Duodenal mucosa (tissue), 2 donors: Measurements from ENCODE around the gene GSG1.
"Not testable (repeated sequence)": the region's sequence is repeated elsewhere in the genome, so short reads cannot be mapped to it uniquely, and the experiment has no call there.

Experiments
- H3K27ac ChIP-seq: one replicate; pipeline ENCODE4 v1.7.0; 2013; ENCODE audit warnings: low read depth, low read length
- H3K27me3 ChIP-seq, 2 donors: one replicate each; pipeline ENCODE4 v1.7.0; 2013; ENCODE audit warnings: low read length in 2 of 2, control low read depth in 1 of 2; ENCODE audit not compliant: insufficient read depth in 2 of 2, control insufficient read depth in 1 of 2
- H3K36me3 ChIP-seq, 2 donors: one replicate each; pipeline ENCODE4 v1.7.0; 2013; ENCODE audit warnings: low read length in 2 of 2, control low read depth in 1 of 2; ENCODE audit not compliant: insufficient read depth in 2 of 2, control insufficient read depth in 1 of 2
- H3K4me1 ChIP-seq, 2 donors: one replicate each; pipeline ENCODE4 v1.7.0; 2013; ENCODE audit warnings: low read length in 2 of 2, control low read depth in 1 of 2; ENCODE audit not compliant: insufficient read depth in 2 of 2, control insufficient read depth in 1 of 2
- H3K4me3 ChIP-seq, 2 donors: one replicate each; pipeline ENCODE4 v1.7.0; 2013; ENCODE audit warnings: low read length in 2 of 2, low read depth in 1 of 2
- H3K9ac ChIP-seq, 2 donors: one replicate each; pipeline ENCODE4 v1.7.0; 2013; ENCODE audit warnings: low read length in 2 of 2, low read depth in 1 of 2
- H3K9me3 ChIP-seq, 2 donors: one replicate each; pipeline ENCODE4 v1.7.0; 2013; ENCODE audit warnings: low read length in 2 of 2, control low read depth in 1 of 2; ENCODE audit not compliant: control insufficient read depth in 1 of 2

The GSG1 gene

GRCh38 chr12:13093191-13093847, 10.1 kb downstream of the GSG1 start:
- Histone ChIP-seq H3K4me3 (no peak overlapping the region), H3K27me3 (no peaks in the 10 kb centered on the region), H3K4me1 (peaks cover 28 to 47% of the 10 kb centered on the region in 2 donors), H3K36me3 (no peaks in the 10 kb centered on the region), H3K27ac (no peak overlapping the region), H3K9me3 (no peaks in the 10 kb centered on the region), H3K9ac (no peak overlapping the region)

DNA sequence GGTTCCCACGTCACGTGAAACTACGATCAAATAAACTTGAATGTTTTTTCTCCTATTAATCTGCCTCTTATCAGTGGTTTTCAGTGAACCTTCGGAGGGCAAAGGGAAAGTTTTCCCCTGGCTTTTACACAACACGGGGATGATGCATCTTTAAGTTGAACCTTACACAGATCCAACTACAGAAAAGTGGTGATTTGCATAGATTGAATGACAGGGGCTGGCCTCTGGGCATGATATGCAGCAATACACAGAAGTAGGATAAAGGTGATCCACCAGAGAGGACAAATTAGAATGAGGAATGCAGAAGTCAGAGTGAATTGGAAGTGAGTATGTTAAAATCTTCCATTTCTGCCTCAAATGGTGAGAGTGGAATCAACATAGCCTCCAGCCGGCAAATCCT, 11.6 kb downstream of the GSG1 start:
- no peak overlapping the region for H3K4me3 ChIP-seq
- no peaks in the 10 kb centered on the region for H3K9me3 ChIP-seq
- no peaks in the 10 kb centered on the region for H3K27me3 ChIP-seq
- H3K9ac ChIP-seq, result no peak overlapping the region
- peaks cover 14 to 35% of the 10 kb centered on the region in 2 donors for H3K4me1 ChIP-seq
- no peaks in the 10 kb centered on the region for H3K36me3 ChIP-seq
- H3K27ac ChIP-seq, result no peak overlapping the region

GRCh38 chr12:13090054-13090453, 13.4 kb downstream of the GSG1 start:
- Histone ChIP-seq H3K9ac (no peak overlapping the region), H3K4me1 (peaks cover 7 to 26% of the 10 kb centered on the region in 2 donors), H3K4me3 (no peak overlapping the region), H3K27me3 (no peaks in the 10 kb centered on the region), H3K27ac (no peak overlapping the region), H3K36me3 (no peaks in the 10 kb centered on the region), H3K9me3 (no peaks in the 10 kb centered on the region)

DNA sequence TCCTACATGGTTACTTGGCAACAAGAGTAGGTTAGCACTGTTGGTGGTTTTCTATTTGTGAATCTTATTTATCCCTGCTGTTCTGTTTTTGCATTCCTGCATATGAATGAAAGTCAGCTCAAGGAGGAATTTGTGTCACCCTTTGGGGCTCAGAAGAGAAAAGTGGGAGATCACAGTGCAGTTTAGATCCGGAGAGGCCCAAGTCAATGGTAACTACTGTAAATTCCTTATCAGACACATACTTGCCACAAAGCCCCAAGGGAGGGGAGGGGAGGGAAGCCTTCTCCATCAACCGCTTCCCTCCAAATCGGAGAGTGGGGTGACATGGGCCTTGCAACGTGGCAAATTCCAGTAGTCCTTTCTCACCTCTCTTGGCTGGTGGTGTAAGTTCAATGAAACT, 15.0 kb downstream of the GSG1 start:
- no peaks in the 10 kb centered on the region for H3K27me3 ChIP-seq
- H3K9me3 ChIP-seq, result no peaks in the 10 kb centered on the region
- peaks cover 1 to 10% of the 10 kb centered on the region in 2 donors for H3K4me1 ChIP-seq
- H3K27ac ChIP-seq, result no peak overlapping the region
- H3K36me3 ChIP-seq, result no peaks in the 10 kb centered on the region
- H3K4me3 ChIP-seq, result no peak overlapping the region
- H3K9ac ChIP-seq, result no peak overlapping the region

DNA sequence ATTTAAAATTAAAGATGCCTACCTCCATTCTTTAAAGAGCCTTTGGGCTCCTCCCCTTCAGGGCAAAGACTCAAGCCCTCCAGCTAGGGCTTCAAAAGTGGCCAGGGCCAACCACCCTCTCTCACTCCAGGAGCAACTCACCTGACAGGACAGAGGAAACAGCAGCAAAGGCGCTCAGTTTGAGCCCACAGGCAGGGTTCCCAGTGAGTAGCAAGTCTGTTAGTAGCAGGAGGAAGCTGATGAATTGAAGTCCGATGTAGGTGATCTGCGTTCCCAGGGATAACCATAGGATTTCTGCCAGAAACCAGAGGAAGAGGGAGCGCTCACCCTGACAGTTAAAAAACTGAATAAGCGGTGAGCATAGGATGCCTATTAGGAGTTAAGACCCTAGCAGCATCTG, 15.7 kb downstream of the GSG1 start:
- Histone ChIP-seq H3K27me3 (no peaks in the 10 kb centered on the region), H3K4me3 (no peak overlapping the region), H3K9ac (no peak overlapping the region), H3K4me1 (peaks cover 0 to 7% of the 10 kb centered on the region in 2 donors), H3K9me3 (no peaks in the 10 kb centered on the region), H3K27ac (no peak overlapping the region), H3K36me3 (no peaks in the 10 kb centered on the region)

DNA sequence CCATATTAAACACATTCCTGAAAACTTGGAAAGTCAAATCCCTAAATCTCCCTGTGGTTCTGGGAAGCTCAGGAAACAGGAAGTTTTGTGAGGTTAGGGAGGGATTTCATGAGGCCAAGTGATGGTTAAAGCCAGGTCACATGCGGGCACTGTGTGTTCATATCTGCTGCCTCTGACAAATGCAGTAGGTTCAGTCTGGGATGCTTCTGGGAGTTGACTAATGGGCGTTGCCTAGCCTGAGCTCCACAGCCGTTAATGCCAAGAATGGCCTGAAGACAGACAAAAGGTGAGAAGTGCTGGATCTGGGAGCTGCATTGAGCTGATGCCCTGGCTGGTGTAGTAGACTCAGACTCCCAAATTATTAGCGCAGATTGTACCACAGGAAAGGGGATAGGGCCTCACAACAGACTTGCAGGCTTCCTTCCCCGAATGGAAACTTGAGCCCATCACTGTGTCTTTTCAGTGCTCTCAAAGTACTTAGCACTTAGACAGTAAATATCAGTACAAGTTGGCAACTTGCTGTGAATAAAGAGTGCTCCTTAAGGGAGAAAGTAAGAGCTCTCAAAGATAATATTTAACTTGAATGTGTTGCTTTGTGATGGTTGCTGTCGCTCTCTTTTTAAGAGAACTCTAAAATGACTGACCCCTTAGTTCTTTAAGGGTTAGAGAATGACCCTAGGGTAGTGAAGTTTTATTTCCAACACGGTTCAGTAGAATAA, 17.3 kb downstream of the GSG1 start:
- Histone ChIP-seq H3K27ac (no peak overlapping the region), H3K9ac (no peak overlapping the region), H3K36me3 (no peaks in the 10 kb centered on the region), H3K4me3 (no peak overlapping the region), H3K9me3 (no peaks in the 10 kb centered on the region), H3K4me1 (no peaks in the 10 kb centered on the region), H3K27me3 (no peaks in the 10 kb centered on the region)

DNA sequence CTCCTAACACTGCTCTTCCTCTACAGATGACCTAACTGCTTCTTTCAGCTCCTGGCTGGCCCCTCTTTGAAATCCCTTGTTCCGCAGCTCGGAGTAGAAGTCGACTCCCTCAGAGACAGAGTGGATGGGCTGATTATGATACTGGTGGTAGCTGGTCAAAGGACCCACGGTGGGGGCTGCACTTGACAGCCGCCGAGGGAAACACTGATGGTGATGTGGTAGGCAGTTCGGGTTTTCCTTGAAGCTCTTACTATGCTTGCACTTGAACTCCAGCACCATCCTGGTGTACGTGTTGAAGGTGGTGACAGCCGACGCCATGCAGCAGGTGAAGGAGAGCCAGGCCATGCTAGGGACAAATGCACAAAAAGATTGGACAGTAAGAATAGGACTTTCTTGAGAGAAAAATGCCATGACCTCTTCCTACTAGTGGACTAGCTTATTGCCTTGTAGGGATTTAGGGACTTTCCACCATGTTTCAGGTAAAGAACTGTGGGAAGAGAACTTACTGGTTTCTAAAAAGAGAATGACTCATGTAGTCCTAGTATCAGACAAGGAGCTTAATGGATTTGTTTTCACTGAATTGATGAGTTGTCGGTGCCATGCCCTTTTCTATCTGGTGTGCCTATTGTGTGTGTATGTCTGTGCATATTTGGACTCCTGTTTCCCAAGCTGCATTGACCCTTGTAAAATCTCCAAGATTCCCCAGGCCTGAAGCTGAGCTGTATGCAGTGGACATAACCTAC, 18.4 kb downstream of the GSG1 start:
- Histone ChIP-seq H3K9ac (no peak overlapping the region), H3K4me1 (peaks cover 0 to 4% of the 10 kb centered on the region in 2 donors), H3K27me3 (no peaks in the 10 kb centered on the region), H3K27ac (no peak overlapping the region), H3K9me3 (no peaks in the 10 kb centered on the region), H3K4me3 (no peak overlapping the region), H3K36me3 (no peaks in the 10 kb centered on the region)

- H3K4me3 ChIP-seq, H3K9me3 ChIP-seq, H3K27ac ChIP-seq, H3K27me3 ChIP-seq, H3K9ac ChIP-seq, H3K4me1 ChIP-seq, H3K36me3 ChIP-seq: not testable (repeated sequence)
These were observed 19.8 kb downstream of the GSG1 start for GRCh38 chr12:13083638-13084037.

DNA sequence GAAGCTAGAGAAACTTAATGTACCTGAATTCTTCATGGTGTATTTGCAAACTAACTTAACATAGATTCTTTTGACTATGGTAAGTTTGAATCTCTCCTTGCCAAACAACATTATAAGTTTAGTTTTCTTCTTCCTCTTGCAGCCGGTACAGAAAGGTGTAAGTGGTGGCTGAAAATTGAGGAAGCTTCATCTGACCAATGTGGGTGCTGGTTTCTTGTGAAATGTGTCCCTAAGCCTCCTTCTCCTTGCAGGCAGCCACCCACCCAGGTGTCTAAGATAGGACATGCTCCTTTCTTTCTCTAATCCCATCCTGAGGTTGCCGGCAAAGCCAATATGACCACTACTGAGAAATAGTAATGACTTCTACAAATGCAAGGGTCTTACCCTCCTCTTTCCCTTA, 20.6 kb downstream of the GSG1 start:
- H3K9me3 ChIP-seq, result no peaks in the 10 kb centered on the region

GRCh38 chr12:13080266-13080665, 23.2 kb downstream of the GSG1 start:
- Histone ChIP-seq H3K4me1 (peaks cover 0 to 4% of the 10 kb centered on the region in 2 donors), H3K9me3 (no peaks in the 10 kb centered on the region), H3K9ac (no peak overlapping the region), H3K27ac (no peak overlapping the region), H3K36me3 (peaks cover 0 to 9% of the 10 kb centered on the region in 2 donors), H3K27me3 (no peaks in the 10 kb centered on the region), H3K4me3 (no peak overlapping the region)

More for the DNA sequence above, 20.6 kb downstream of the GSG1 start:
- H3K4me3 ChIP-seq, result no peak overlapping the region
- H3K36me3 ChIP-seq, result peaks cover 0 to 4% of the 10 kb centered on the region in 2 donors
- H3K27me3 ChIP-seq, result no peaks in the 10 kb centered on the region
- peaks cover 0 to 4% of the 10 kb centered on the region in 2 donors for H3K4me1 ChIP-seq
- H3K27ac ChIP-seq, result no peak overlapping the region
- H3K9ac ChIP-seq, result no peak overlapping the region
